NCI-H146 treated with DMSO at 0.1 percent for 48 hours (cell line): ENCODE measurements around the gene SUMO4.

ENCODE experiments used
- DNase-seq: peaks from one replicate; lab custom pipeline; 2025; ENCODE audit not compliant: unreplicated experiment; lab: John Stamatoyannopoulos, UW

Gene SUMO4

GRCh38 chr6:149400050-149400449, at the start of gene SUMO4:
TSS of gene SUMO4 (plus strand) at chr6:149400262. CDS start at chr6:149400392, 130 bp downstream.
- DNase-seq: no peak

DNA sequence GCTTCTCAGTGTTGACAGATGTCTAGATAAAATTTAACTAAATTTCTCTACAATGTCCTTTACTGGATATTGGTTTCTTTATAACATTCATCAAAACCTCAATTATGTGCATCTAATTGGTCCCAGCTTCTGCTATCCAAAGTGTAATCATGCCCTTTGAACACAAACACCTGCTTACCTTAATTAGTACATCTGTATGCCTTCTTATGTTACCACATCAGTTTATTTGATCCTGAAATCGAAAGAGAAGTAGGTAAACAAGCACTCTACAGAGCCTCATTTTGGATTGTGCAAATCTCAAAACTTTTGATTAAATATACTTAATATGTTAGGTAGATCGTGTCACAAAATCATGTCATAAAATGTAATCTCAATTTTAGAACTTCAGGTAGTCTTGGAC, 46.1 kb upstream of the SUMO4 start:
- peak; percentile 91 for DNase-seq

GRCh38 chr6:149356081-149356750, 43.8 kb upstream of the SUMO4 start:
- DNase-seq: no peak

DNA sequence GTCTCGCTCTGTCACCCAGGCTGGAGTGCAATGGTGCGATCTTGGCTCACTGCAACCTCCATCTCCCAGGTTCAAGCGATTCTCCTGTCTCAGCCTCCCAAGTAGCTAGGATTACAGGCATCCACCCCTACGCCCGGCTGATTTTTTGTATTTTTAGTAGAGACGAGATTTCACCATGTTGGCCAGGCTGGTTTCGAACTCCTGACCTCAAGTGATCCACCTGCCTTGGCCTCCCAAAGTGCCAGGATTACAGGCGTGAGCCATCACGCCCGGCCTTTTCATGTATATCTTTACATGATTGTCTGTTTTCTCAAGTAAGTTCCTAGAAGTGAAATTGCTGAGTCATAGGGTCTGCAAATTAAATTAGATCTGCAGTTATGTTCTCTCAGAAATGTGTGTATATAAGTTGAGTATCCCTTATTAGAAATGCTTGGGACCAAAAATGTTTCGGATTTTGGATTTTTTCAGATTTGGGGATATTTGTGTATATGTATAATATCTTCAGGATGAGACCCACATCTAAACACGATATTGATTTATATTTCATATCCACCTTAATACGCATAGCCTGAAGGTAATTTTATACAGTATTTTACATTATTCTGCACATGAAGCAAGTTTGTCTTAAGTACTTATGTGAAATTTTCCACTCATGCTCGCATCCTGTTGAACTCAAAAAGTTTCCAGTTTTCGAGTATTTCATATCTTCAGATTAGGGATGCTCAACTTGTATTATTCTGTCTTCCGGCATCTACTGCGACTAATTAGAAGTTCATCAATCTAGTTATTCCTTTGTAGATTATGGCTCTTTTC, 42.1 kb upstream of the SUMO4 start:
- no peak for DNase-seq

DNA sequence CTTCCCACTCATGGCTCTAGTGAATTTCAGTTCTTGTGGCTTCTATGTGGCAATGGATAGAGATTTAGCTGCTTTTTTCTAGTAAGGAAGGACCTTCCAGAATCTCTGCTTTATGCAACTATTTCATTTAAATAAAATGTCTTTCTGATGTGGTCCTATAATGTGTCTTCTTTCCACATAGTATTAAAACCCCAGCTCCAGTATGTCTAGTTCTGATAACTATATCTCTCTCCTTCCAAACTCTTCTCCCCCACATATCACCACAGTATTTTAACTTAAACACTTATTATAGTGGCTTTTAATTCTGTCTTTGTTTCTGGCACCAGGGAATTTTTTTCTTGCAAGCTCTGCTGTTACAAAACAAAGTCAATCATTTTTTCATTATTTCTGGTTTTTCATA, 40.6 kb upstream of the SUMO4 start:
- no peak for DNase-seq

- DNase-seq: no peak
These were observed 39.5 kb upstream of the SUMO4 start for GRCh38 chr6:149360536-149360935.

GRCh38 chr6:149362289-149362688, 37.8 kb upstream of the SUMO4 start:
- DNase-seq: no peak

DNA sequence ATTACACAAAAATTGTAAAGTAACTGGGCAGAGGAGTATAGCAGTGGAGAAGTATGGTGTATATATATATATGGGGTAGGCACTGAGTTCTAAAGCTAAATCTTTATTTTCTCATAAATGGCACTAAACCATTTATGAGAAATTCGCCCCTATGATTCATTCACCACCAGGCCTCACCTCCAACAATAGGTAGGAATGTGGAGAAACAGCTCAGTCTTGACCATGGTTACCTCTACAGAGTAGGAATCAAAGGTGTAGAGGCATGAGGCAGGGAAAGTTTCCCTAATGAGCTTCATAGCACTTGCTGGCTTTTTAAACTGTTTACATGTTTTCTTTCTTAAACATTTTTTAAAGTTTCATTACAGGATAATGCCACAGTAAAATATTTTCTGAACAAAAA, 36.9 kb upstream of the SUMO4 start:
- no peak for DNase-seq

GRCh38 chr6:149364557-149364956, 35.5 kb upstream of the SUMO4 start:
- no peak for DNase-seq

GRCh38 chr6:149365197-149365596, 34.9 kb upstream of the SUMO4 start:
- no peak for DNase-seq

- no peak for DNase-seq
These were observed 33.7 kb upstream of the SUMO4 start for GRCh38 chr6:149366267-149366921.

GRCh38 chr6:149368065-149368464, 32.0 kb upstream of the SUMO4 start:
- DNase-seq: no peak

- no peak for DNase-seq
These were observed 28.9 kb upstream of the SUMO4 start for GRCh38 chr6:149371154-149371553.

GRCh38 chr6:149372062-149372461, 28.0 kb upstream of the SUMO4 start:
- DNase-seq: no peak

- no peak for DNase-seq
These were observed 26.6 kb upstream of the SUMO4 start for GRCh38 chr6:149373511-149373910.

GRCh38 chr6:149379977-149380376, 20.1 kb upstream of the SUMO4 start:
- no peak for DNase-seq

GRCh38 chr6:149380523-149380922, 19.5 kb upstream of the SUMO4 start:
- no peak for DNase-seq

DNA sequence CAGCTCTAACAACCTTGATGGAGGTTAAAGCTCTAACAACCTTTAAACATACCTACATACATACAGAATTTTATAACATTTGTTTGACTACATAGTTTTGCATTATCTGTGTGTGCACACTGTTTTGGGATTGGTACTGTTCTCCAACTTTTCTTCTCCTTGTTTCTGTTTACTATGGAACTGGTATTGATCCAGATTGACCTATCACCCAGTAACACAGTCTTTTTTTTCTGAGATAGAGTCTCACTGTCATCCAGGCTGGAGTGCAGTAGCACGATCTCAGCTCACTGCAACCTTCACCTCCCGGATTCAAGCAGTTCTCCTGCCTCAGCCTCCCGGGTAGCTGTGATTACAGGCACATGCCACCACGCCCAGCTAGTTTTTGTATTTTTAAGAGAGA, 16.7 kb upstream of the SUMO4 start:
- no peak for DNase-seq

- DNase-seq: no peak
These were observed 15.6 kb upstream of the SUMO4 start for GRCh38 chr6:149384464-149384863.

DNA sequence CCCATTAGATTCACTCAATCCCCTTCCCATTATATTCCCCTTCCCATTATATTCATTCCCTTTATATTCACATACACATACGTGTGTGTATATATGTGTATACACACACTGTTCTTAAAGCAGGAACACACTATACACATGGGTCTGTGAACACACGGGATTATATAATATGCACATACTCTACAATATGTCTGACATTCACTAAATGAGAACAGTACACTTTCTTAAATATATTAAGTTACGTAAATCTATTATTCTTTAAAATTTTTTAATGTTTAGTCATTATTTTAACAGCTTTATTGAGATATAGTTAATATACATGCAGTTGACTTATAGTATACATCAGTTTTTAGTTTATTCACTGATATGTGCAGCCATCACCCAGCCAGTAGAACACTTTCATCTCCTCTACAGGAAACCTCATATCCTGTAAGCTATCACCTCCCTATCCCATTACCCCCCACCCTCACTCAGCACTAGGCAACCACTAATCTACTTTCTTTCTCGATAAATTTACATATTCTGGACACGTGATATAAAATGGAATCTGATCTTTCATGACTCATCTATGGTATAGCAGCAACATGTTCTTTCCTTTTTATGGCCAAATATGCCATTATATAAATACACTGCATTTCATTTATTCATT, 13.9 kb upstream of the SUMO4 start:
- no peak for DNase-seq

DNA sequence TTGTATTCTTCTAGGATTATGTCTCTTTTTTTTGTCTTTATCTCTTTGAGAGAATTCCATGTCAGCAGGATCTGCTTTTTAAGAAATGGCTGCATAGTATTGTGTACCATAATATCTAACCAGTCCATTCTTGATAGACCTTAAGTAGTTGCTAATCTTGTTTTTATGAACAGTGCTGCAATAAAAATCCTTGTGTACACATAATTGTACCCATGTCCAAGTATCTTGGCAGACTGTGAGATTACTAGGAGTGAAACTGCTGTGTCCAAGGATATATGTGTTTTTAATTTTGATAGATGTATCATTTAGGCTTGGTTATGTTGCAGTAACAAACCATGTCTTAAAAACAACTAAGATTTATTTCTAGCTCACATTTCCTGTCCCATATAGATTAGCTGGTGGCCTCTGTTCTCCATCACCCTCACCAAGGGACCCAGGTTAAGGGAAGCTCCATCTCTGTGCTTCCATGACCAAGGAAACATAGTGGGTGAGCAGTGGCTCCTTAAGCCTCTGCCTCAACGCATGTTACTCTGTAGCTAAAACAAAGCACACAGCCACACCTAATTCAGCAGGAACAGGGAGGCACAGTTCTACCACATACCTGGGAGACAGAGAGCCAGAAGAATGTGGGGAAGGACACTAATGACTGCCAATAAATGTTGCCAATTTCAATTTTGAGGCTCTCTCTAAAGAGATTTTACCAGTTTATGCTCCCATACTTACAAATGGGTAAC, 12.1 kb upstream of the SUMO4 start:
- DNase-seq: no peak
